ENCODE results near the gene FBXO5.

GRCh38 chr6:153016846-153017245, 34.0 kb upstream of the FBXO5 start:
- TF ChIP-seq POLR2AphosphoS5 (IDR thresholded peaks at IDR 0.05): no peak
- TF ChIP-seq, protein P1, sequence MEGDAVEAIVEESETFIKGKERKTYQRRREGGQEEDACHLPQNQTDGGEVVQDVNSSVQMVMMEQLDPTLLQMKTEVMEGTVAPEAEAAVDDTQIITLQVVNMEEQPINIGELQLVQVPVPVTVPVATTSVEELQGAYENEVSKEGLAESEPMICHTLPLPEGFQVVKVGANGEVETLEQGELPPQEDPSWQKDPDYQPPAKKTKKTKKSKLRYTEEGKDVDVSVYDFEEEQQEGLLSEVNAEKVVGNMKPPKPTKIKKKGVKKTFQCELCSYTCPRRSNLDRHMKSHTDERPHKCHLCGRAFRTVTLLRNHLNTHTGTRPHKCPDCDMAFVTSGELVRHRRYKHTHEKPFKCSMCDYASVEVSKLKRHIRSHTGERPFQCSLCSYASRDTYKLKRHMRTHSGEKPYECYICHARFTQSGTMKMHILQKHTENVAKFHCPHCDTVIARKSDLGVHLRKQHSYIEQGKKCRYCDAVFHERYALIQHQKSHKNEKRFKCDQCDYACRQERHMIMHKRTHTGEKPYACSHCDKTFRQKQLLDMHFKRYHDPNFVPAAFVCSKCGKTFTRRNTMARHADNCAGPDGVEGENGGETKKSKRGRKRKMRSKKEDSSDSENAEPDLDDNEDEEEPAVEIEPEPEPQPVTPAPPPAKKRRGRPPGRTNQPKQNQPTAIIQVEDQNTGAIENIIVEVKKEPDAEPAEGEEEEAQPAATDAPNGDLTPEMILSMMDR (IDR thresholded peaks at IDR 0.05): no peak

Data from transverse colon (tissue), 4 donors.